ENCODE data around the gene CYB5R2. TPM values are rescaled to one million over a fixed set of nuclear protein-coding genes. Genes with fewer than 3 reads are reported as not detected.

CYB5R2 gene
- total and polyA plus RNA-seq, 2 donors (not counting 1 experiment from before 2014, with no cell fraction given): 1.4 to 4.8 TPM

GRCh38 chr11:7635708-7636107, 37.6 kb downstream of the CYB5R2 start:
- CTCF ChIA-PET: no interaction called here

DNA sequence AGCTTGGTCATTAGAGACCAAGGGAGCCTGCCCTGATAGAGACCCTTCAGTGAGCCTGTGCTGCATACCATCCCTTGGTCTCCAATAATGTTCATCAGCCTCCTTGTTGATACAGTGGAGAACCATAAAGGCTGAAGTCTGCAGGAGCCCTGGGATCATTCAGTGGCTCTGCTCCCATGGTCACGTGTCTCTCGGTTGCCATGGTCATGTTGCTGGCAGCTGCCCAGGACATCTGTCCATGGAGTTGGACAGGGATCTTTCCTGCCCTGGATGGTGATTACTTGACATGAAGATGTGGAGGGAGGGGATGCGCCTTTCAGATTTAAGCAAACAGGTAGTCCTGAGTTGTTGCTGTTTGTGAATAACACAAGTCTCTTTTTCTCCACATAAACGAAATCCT, 38.2 kb downstream of the CYB5R2 start:
- Mint-ChIP-seq H3K27me3 (no peaks in the 10 kb centered on the region), H3K4me3 (no peak overlapping the region), H3K9me3 (ENCODE audit: insufficient read depth) (no peaks in the 10 kb centered on the region), H3K4me1 (peaks cover 6% of the 10 kb centered on the region), H3K27ac (no peak overlapping the region)
- intact Hi-C loops (cut with micrococcal nuclease): no loop called here
- Histone ChIP-seq H3K4me1 (ENCODE audit: control insufficient read depth in 2 of 2, insufficient read depth in 2 of 2, low read length in 2 of 2) (peaks cover 0 to 6% of the 10 kb centered on the region in 2 donors), H3K27ac (ENCODE audit: low read length in 2 of 2) (no peak overlapping the region), H3K9me3 (ENCODE audit: control extremely low read depth in 1 of 3, control insufficient read depth in 2 of 3, insufficient read depth in 1 of 3, low read length in 2 of 3) (no peaks in the 10 kb centered on the region), H2AFZ (ENCODE audit: insufficient read depth, low read depth, low read length, poor library complexity, severe bottlenecking) (no peak overlapping the region), H3K4me2 (replicated peaks; ENCODE audit: low read depth, low read length, poor library complexity, severe bottlenecking) (no peak overlapping the region), H3K79me2 (ENCODE audit: control insufficient read depth, insufficient read depth, low read length) (no peaks in the 10 kb centered on the region), H3K27me3 (replicated peaks in 1 of 4; ENCODE audit: control extremely low read depth in 1 of 4, control insufficient read depth in 3 of 4, insufficient read depth in 4 of 4, low read length in 3 of 4) (no peaks in the 10 kb centered on the region), H3K4me3 (ENCODE audit: control extremely low read depth in 1 of 5, extremely low read depth in 1 of 5, insufficient read depth in 1 of 5, low read depth in 2 of 5, low read length in 4 of 5) (no peak overlapping the region), H4K20me1 (ENCODE audit: control insufficient read depth, insufficient read depth, low read length, poor library complexity, severe bottlenecking) (no peaks in the 10 kb centered on the region), H3K9ac (ENCODE audit: low read length) (no peak overlapping the region), H3K36me3 (replicated peaks in 1 of 2; ENCODE audit: control extremely low read depth in 1 of 2, control insufficient read depth in 1 of 2, extremely low read depth in 1 of 2, insufficient read depth in 2 of 2, low read length in 1 of 2) (peaks cover 0 to 70% of the 10 kb centered on the region in 2 experiments)
- WGBS (ENCODE audit: insufficient coverage): 100% methylated on average over 2 of the region's 4 CpGs
- DNase-seq (no peak), ATAC-seq (ENCODE audit: low read depth) (no peak)
- POLR2A ChIA-PET: no interaction called here
- TF ChIP-seq EZH2 (IDR thresholded peaks at IDR 0.05; ENCODE audit: borderline replicate concordance, insufficient read depth, low read depth, low read length, poor library complexity, severe bottlenecking) (no peak), CTCF (IDR thresholded peaks at IDR 0.05) (no peak)
- CTCF ChIA-PET: no interaction called here

More at GRCh38 chr11:7635708-7636107, 37.6 kb downstream of the CYB5R2 start:
- TF ChIP-seq CTCF (IDR thresholded peaks at IDR 0.05) (no peak), EZH2 (IDR thresholded peaks at IDR 0.05; ENCODE audit: borderline replicate concordance, insufficient read depth, low read depth, low read length, poor library complexity, severe bottlenecking) (no peak)
- peaks cover 0 to 6% of the 10 kb centered on the region in 2 donors for H3K4me1 ChIP-seq (ENCODE audit: control insufficient read depth in 2 of 2, insufficient read depth in 2 of 2, low read length in 2 of 2)
- H3K4me3 ChIP-seq (ENCODE audit: control extremely low read depth in 1 of 5, extremely low read depth in 1 of 5, insufficient read depth in 1 of 5, low read depth in 2 of 5, low read length in 4 of 5): no peak overlapping the region
- intact Hi-C loops (cut with micrococcal nuclease): no loop called here
- H3K36me3 ChIP-seq (replicated peaks in 1 of 2; ENCODE audit: control extremely low read depth in 1 of 2, control insufficient read depth in 1 of 2, extremely low read depth in 1 of 2, insufficient read depth in 2 of 2, low read length in 1 of 2): peaks cover 0 to 74% of the 10 kb centered on the region in 2 experiments
- no peaks in the 10 kb centered on the region for H3K9me3 ChIP-seq (ENCODE audit: control extremely low read depth in 1 of 3, control insufficient read depth in 2 of 3, insufficient read depth in 1 of 3, low read length in 2 of 3)
- no peak overlapping the region for H3K4me2 ChIP-seq (replicated peaks; ENCODE audit: low read depth, low read length, poor library complexity, severe bottlenecking)
- H3K9ac ChIP-seq (ENCODE audit: low read length): no peak overlapping the region
- no peaks in the 10 kb centered on the region for H3K79me2 ChIP-seq (ENCODE audit: control insufficient read depth, insufficient read depth, low read length)
- WGBS (ENCODE audit: insufficient coverage): no CpG with 5 or more reads among the region's 4 CpGs
- no peaks in the 10 kb centered on the region for H3K27me3 Mint-ChIP-seq
- DNase-seq (no peak), ATAC-seq (ENCODE audit: low read depth) (no peak)
- POLR2A ChIA-PET: no interaction called here
- no peaks in the 10 kb centered on the region for H3K9me3 Mint-ChIP-seq (ENCODE audit: insufficient read depth)
- no peaks in the 10 kb centered on the region for H4K20me1 ChIP-seq (ENCODE audit: control insufficient read depth, insufficient read depth, low read length, poor library complexity, severe bottlenecking)
- no peaks in the 10 kb centered on the region for H3K27me3 ChIP-seq (replicated peaks in 1 of 4; ENCODE audit: control extremely low read depth in 1 of 4, control insufficient read depth in 3 of 4, insufficient read depth in 4 of 4, low read length in 3 of 4)
- H2AFZ ChIP-seq (ENCODE audit: insufficient read depth, low read depth, low read length, poor library complexity, severe bottlenecking): no peak overlapping the region
- H3K27ac ChIP-seq (ENCODE audit: low read length in 2 of 2): no peak overlapping the region
- peaks cover 6% of the 10 kb centered on the region for H3K4me1 Mint-ChIP-seq
- no peak overlapping the region for H3K4me3 Mint-ChIP-seq
- no peak overlapping the region for H3K27ac Mint-ChIP-seq
